ENCODE results near the gene CCDC171. TPM values are rescaled to one million over a fixed set of nuclear protein-coding genes. Genes with fewer than 3 reads are reported as not detected.

CCDC171 gene
- total RNA-seq, 1 experiment from 2014 or later = 2.8 TPM

DNA sequence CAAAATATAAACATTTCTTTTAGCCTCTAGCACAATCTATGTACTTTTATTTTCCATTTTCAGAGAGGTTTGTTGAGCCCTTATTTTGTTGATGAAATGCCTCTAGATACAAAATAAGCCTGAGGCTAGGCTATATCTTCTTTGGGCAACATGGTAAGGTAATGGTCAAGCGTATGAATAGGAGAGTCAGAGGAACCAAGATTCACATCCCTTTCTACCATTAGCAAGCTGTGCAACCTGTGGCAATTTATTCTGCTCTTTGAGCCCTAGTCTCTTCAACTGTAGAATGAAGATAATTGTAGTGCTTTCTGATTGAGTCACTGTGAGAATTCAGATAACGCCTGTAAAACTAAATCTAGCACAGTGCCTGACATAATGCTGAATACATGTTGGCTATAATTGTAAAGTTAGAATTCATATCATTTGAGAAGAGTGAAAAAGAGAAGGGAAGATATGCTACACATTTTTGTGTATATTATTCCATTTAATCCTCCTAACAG lies 412.5 kb downstream of the CCDC171 start:
- POLR2A ChIA-PET = no interaction called here
- no peaks in the 10 kb centered on the region for H3K9me3 Mint-ChIP-seq
- H3K4me1 Mint-ChIP-seq = no peaks in the 10 kb centered on the region
- ATAC-seq = no peak
- no peak overlapping the region for H3K27ac Mint-ChIP-seq
- TF ChIP-seq, protein P1, sequence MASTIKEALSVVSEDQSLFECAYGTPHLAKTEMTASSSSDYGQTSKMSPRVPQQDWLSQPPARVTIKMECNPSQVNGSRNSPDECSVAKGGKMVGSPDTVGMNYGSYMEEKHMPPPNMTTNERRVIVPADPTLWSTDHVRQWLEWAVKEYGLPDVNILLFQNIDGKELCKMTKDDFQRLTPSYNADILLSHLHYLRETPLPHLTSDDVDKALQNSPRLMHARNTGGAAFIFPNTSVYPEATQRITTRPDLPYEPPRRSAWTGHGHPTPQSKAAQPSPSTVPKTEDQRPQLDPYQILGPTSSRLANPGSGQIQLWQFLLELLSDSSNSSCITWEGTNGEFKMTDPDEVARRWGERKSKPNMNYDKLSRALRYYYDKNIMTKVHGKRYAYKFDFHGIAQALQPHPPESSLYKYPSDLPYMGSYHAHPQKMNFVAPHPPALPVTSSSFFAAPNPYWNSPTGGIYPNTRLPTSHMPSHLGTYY (CRISPR knock-in tag; IDR thresholded peaks at IDR 0.05) = no peak
- TF ChIP-seq CREM (CRISPR knock-in tag; IDR thresholded peaks at IDR 0.05) = no peak
- no peak for TF ChIP-seq ATF3 (CRISPR knock-in tag; conservative IDR thresholded peaks at IDR 0.05)
- TF ChIP-seq ZNF219 (CRISPR knock-in tag; IDR thresholded peaks at IDR 0.05; ENCODE audit: borderline replicate concordance) = no peak
- TF ChIP-seq TEAD1 (CRISPR knock-in tag; IDR thresholded peaks at IDR 0.05) = no peak
- no peak for TF ChIP-seq JAZF1 (CRISPR knock-in tag; IDR thresholded peaks at IDR 0.05)
- TF ChIP-seq SP1 (CRISPR knock-in tag; conservative IDR thresholded peaks at IDR 0.05) = no peak
- TF ChIP-seq ZNF138 (CRISPR knock-in tag; conservative IDR thresholded peaks at IDR 0.05) = no peak
- TF ChIP-seq ZNF671 (CRISPR knock-in tag; IDR thresholded peaks at IDR 0.05) = no peak
- TF ChIP-seq ZNF317 (CRISPR knock-in tag; IDR thresholded peaks at IDR 0.05; ENCODE audit: borderline replicate concordance, low read depth) = no peak
- no peak for TF ChIP-seq ARID4B (CRISPR knock-in tag; IDR thresholded peaks at IDR 0.05; ENCODE audit: borderline replicate concordance)
- TF ChIP-seq JUN (CRISPR knock-in tag; IDR thresholded peaks at IDR 0.05) = no peak
- no peak for TF ChIP-seq MYBL2 (CRISPR knock-in tag; IDR thresholded peaks at IDR 0.05)
- no peak for TF ChIP-seq IRF1 (CRISPR knock-in tag; IDR thresholded peaks at IDR 0.05)
- TF ChIP-seq AR (CRISPR knock-in tag; IDR thresholded peaks at IDR 0.05) = no peak
- TF ChIP-seq ZNF263 (CRISPR knock-in tag; IDR thresholded peaks at IDR 0.05; ENCODE audit: low read depth) = no peak
- no peak for TF ChIP-seq NR2C2 (CRISPR knock-in tag; IDR thresholded peaks at IDR 0.05)
- no peaks in the 10 kb centered on the region for H3K27me3 Mint-ChIP-seq (ENCODE audit: low read depth)
- DNase-seq (ENCODE audit: low spot score) = no peak
- CTCF ChIA-PET = no interaction called here
- H3K36me3 Mint-ChIP-seq = no peaks in the 10 kb centered on the region
- no peak overlapping the region for H3K4me3 Mint-ChIP-seq

DNA sequence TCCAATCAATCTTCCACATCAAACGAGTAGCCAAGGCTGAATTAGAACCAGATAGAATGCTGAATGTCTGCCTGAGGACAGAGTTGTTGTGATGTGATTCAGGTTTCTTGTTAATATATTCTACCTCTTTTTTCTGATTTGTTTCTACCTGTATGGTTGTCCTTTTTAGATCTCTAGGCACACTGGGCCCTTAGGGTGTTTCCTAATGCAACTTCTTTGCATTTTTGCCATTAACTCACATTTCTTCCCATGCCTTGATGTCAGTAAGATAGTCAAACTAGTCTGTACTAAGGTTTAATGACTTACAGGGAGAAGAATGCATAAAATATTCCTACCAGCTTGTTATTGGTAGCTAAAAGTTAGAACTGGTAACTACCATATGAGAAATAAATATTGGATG lies 413.6 kb downstream of the CCDC171 start:
- DNase-seq (ENCODE audit: low spot score) (no peak), ATAC-seq (no peak)
- POLR2A ChIA-PET = no interaction called here
- H3K36me3 Mint-ChIP-seq = no peaks in the 10 kb centered on the region
- CTCF ChIA-PET = no interaction called here
- H3K27ac Mint-ChIP-seq = no peak overlapping the region
- H3K9me3 Mint-ChIP-seq = no peaks in the 10 kb centered on the region
- H3K4me1 Mint-ChIP-seq = no peaks in the 10 kb centered on the region
- H3K4me3 Mint-ChIP-seq = no peak overlapping the region
- H3K27me3 Mint-ChIP-seq (ENCODE audit: low read depth) = no peaks in the 10 kb centered on the region
- no peak for TF ChIP-seq MLX (CRISPR knock-in tag; IDR thresholded peaks at IDR 0.05)
- TF ChIP-seq, protein P2, sequence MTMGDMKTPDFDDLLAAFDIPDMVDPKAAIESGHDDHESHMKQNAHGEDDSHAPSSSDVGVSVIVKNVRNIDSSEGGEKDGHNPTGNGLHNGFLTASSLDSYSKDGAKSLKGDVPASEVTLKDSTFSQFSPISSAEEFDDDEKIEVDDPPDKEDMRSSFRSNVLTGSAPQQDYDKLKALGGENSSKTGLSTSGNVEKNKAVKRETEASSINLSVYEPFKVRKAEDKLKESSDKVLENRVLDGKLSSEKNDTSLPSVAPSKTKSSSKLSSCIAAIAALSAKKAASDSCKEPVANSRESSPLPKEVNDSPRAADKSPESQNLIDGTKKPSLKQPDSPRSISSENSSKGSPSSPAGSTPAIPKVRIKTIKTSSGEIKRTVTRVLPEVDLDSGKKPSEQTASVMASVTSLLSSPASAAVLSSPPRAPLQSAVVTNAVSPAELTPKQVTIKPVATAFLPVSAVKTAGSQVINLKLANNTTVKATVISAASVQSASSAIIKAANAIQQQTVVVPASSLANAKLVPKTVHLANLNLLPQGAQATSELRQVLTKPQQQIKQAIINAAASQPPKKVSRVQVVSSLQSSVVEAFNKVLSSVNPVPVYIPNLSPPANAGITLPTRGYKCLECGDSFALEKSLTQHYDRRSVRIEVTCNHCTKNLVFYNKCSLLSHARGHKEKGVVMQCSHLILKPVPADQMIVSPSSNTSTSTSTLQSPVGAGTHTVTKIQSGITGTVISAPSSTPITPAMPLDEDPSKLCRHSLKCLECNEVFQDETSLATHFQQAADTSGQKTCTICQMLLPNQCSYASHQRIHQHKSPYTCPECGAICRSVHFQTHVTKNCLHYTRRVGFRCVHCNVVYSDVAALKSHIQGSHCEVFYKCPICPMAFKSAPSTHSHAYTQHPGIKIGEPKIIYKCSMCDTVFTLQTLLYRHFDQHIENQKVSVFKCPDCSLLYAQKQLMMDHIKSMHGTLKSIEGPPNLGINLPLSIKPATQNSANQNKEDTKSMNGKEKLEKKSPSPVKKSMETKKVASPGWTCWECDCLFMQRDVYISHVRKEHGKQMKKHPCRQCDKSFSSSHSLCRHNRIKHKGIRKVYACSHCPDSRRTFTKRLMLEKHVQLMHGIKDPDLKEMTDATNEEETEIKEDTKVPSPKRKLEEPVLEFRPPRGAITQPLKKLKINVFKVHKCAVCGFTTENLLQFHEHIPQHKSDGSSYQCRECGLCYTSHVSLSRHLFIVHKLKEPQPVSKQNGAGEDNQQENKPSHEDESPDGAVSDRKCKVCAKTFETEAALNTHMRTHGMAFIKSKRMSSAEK (CRISPR knock-in tag; IDR thresholded peaks at IDR 0.05; ENCODE audit: borderline replicate concordance) = no peak
